Measurements from ENCODE around the gene KIF20A.
"Not testable (repeated sequence)": the region's sequence is repeated elsewhere in the genome, so short reads cannot be mapped to it uniquely, and the experiment has no call there.

KIF20A gene

GRCh38 chr5:138178516-138179276 lies at the start of gene KIF20A, which contains the start of gene BRD8:
TSS of gene KIF20A (plus strand) at chr5:138179112. CDS start at chr5:138179681, 569 bp downstream.
TSS of gene BRD8 (minus strand) at chr5:138178630. CDS start at chr5:138178614, 16 bp downstream.
- peak; percentile 79 to 86 for DNase-seq

GRCh38 chr5:138129347-138129746 lies 49.6 kb upstream of the KIF20A start:
- no peak for DNase-seq

GRCh38 chr5:138132543-138132942 lies 46.4 kb upstream of the KIF20A start:
- no peak for DNase-seq

GRCh38 chr5:138138949-138139780 lies 39.7 kb upstream of the KIF20A start, which contains the start of gene NME5:
TSS of gene NME5 (minus strand) at chr5:138139428. CDS start at chr5:138138780, 648 bp downstream.
- no peak for DNase-seq

DNA sequence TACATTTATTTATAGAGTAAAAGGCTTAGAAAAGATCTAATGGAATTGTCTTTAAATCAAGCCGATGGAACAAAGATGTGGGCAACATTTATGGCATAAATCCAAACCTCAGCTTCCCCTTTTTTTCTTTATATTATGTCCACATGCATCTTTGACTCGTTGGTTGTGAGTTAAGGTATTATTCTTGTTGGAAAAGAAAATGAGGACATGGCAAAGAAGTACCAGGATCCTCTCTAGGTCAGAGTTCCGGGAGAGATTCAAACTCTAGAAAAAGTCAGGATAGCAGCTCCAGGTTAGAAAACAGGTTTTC lies 39.2 kb upstream of the KIF20A start:
- DNase-seq: no peak

GRCh38 chr5:138140268-138140667 lies 38.6 kb upstream of the KIF20A start:
- no peak for DNase-seq

DNA sequence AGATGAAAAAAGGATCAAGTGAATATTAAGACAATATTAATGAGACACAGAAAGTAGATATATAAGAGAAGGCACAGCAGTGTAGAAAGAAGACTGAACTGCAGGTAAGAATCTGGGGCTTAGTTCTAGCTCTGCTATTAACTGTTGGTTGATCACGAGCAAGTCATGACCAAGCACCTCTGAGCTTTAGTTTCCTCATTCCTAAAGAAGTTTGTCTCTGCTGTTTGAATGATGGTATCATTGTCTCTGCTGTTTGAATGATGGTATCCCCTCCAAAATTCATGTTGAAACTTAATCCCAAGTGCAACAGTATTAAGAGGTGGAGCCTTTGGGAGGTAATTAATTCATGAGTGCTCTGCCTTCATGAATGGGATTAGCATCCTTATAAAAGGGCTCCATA lies 37.2 kb upstream of the KIF20A start:
- no peak for DNase-seq

GRCh38 chr5:138143578-138143977 lies 35.3 kb upstream of the KIF20A start:
- DNase-seq: not testable (repeated sequence)

DNA sequence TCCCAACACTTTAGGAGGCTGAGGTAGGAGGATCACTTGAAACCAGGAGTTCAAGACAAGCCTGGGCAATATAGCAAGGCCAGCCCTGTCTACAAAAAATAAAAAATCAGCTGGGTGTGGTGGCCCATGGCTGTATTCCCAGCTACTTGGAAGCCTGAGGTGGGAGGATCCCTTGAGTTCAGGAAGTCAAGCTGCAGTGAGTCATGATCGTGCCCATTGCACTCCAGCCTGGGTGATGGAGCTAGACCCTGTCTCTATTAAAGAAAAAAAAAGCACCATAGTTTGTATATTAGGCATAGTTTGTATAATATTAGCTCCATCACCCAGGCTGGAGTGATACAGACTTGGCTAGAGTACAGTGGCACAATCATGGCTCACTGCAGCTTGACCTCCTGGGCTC lies 30.1 kb upstream of the KIF20A start:
- no peak for DNase-seq

DNA sequence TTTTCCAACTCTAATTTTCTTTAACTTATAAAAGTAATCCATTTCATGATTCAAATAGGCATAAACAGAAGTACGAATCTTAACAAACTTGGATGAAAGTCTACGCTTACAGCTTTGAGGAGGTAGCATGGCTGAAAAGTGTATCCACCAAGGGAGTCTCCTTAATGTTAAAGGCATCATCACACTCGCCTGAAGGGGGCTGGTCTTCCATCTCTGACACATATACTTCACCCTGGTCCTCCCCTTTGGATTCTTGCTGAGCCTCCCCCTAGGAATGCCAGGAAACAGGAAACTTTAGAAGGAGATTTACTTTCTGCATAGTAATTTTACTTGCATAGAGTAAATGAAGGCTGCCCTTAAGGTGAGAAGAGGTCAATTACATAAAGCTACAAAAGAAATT lies 29.4 kb upstream of the KIF20A start:
- DNase-seq: no peak

- not testable (repeated sequence) for DNase-seq
Observed at GRCh38 chr5:138155977-138156376, 22.9 kb upstream of the KIF20A start.

GRCh38 chr5:138157626-138158025 lies 21.3 kb upstream of the KIF20A start:
- no peak for DNase-seq

GRCh38 chr5:138159666-138160065 lies 19.2 kb upstream of the KIF20A start:
- DNase-seq: no peak

DNA sequence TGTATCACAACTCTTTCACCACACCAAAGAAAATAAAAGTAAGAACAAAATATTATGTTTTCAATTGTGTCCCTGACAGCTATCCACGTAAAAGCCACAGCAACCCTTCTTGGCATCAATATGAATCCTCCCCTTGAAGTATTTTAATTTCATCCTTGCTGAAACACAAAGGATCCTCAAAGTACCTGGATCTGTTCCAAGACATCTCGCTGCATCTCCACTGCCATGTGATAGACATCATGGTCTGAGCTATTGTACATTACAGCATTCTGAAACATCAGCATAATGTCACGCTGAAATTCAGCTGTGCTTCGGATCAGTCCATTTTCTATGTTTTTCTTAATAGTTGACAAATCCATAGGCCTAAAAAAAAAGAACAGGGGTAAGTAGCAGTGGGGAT lies 18.2 kb upstream of the KIF20A start:
- DNase-seq: no peak

DNA sequence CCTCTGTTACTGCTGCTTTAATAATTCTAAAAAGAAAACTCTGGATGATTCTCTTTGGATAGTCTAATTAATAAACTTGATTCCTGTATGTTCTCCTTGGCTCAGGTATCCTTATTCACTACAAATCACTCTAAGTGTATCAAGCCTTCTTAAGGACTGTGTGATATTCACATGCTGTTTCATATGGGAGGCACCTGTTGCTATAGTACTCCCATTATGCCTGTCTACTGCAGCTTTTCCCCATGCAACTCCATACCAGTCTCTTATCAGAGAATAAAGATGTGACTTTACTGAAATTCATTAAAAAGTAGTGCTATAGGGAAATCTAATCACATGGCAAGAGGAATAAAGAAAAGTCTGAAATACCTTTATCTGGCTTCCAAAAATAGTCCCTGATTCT lies 15.2 kb upstream of the KIF20A start:
- no peak for DNase-seq

DNA sequence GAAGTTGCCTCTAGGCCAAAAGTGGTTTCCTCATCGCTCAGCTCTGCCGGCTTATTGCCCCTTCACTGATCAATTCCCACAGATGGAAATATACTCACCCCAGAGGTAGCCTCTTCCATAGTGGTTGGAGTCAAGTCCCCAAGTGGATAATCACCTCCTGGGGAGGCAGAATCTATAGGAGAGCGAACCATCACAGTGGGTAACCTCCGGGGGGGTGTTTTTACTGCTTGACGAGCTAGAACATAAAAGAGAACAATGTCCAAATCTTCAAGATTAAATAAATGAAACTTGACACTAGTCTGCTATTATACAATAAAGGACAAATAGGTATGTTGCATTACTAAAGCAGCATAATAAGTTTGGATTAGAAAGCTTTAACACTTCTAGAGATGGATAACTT lies 9.8 kb upstream of the KIF20A start:
- DNase-seq: no peak

DNA sequence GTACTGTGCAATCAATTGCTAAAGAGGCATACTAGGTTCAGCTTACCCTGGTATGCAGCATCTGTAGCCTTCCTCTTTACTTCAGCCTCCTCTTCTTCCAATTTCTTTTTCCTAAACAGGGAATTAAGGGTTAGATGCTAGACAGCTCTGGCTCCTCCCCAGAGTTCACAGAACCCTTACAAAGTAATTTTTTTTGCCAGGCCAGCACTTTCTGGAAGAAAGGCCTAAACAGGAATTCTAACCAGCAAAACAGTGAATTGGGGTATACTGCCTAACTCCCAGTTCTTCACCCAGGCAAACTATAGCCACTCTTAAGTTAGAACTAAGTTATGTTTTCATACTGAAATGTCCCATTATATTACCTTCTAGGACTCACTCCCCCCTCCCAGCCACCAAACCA lies 8.6 kb upstream of the KIF20A start:
- no peak for DNase-seq

- DNase-seq: peak in 1 of 2 donors; percentile 9
Observed at GRCh38 chr5:138177941-138178515, 884 bp upstream of the KIF20A start.

DNA sequence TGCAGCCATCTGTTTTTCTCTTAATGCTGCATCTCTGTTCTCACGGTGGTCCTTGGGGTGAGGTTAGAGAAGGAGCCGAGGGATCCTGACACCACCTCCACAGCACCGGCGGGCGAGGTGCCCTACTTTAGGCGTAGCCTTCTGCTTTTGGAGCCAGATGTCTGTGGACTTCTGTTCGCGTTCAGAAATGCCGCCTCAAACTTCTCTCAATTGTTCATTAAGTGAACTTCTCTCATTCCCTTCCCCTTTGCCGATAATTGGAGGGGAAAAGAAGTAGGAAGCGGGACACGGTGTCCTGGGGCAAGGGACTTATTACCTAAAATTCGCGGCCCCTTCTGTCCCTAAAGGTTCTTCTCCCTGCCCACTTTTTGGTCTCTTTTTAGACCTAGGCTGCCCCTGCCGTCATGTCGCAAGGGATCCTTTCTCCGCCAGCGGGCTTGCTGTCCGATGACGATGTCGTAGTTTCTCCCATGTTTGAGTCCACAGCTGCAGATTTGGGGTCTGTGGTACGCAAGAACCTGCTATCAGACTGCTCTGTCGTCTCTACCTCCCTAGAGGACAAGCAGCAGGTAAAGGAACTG lies 455 bp downstream of the KIF20A start:
- no peak for DNase-seq

DNA sequence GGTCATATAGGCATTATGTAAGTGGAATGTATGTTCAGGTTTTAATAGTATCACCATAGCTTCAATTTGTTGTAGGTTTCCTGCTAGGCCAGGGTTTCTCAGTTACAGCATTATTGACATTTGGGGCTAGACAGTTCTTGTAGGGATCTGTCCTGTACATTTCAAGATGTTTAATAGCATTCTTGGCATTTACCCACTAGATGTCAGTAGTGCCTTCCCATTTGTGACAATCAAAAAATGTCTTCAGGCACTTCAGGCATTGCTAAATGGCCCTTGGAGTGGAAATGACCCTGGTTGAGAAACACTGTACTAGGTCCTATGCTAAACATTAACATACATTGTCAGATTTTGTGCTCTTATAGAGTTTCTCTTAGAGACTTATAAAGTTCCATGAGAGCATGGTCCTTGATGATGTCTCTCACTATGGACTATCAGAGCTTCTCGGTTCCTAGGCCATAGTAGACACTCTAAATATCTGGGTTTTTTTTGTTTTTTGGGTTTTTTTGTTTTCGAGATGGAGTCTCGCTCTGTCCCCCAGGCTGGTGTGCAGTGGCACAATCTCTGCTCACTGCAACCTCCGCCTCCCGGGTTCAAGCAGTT lies 1.4 kb downstream of the KIF20A start:
- DNase-seq: no peak

GRCh38 chr5:138180841-138181240 lies 1.9 kb downstream of the KIF20A start:
- DNase-seq: no peak

DNA sequence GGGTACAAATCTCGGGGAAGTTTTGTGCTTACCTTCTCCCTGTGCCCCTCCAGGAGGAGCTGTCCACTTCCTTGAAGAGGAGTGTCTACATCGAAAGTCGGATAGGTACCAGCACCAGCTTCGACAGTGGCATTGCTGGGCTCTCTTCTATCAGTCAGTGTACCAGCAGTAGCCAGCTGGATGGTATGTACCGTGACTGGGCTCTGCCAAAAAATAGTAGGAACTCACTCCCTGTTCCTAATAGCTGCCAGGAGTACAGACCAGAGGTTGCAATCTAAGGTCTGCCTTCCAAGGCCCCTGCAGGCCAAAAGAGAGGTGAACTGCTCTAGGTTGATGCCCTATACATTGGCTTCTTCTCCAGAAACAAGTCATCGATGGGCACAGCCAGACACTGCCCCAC lies 3.9 kb downstream of the KIF20A start:
- DNase-seq: no peak

GRCh38 chr5:138186002-138186447 lies 7.1 kb downstream of the KIF20A start:
- DNase-seq: no peak

Measured in stimulated activated CD4-positive, alpha-beta T cell treated with anti-CD3 and anti-CD28 coated beads, Interleukin-2, amount 100 ng/mL, for 48 hours (primary cell).